ENCODE data around the gene TPM2.

DNA sequence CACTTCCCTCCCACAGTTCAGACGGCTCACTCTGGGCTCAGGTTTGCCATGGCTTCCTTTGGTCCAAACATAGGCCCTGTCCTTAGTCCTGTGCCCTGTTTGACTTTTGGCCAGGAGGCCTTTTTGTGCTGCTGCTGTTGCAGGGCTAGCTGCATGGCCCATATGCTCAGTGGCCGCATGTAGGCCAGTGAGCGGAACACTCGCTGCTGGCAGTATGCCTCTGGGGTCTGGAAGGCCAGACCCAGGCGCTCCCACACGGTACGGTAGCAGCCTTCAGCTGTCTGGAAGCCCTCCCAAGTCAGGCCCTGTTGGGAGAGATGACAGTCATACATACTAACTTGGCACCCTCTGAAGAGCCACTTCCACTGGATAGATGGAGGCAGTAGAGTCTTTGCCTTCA is 47.4 kb upstream of the TPM2 start:
- TF ChIP-seq, protein P1, sequence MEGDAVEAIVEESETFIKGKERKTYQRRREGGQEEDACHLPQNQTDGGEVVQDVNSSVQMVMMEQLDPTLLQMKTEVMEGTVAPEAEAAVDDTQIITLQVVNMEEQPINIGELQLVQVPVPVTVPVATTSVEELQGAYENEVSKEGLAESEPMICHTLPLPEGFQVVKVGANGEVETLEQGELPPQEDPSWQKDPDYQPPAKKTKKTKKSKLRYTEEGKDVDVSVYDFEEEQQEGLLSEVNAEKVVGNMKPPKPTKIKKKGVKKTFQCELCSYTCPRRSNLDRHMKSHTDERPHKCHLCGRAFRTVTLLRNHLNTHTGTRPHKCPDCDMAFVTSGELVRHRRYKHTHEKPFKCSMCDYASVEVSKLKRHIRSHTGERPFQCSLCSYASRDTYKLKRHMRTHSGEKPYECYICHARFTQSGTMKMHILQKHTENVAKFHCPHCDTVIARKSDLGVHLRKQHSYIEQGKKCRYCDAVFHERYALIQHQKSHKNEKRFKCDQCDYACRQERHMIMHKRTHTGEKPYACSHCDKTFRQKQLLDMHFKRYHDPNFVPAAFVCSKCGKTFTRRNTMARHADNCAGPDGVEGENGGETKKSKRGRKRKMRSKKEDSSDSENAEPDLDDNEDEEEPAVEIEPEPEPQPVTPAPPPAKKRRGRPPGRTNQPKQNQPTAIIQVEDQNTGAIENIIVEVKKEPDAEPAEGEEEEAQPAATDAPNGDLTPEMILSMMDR (IDR thresholded peaks at IDR 0.05; ENCODE audit: insufficient read depth, low read length, poor library complexity, severe bottlenecking), result no peak
- no peak for TF ChIP-seq EZH2phosphoT487 (conservative IDR thresholded peaks at IDR 0.05; ENCODE audit: low read length)
